Testis (tissue), 3 donors: ENCODE results near the gene CCR2. TPM values are rescaled to one million over a fixed set of nuclear protein-coding genes. Genes with fewer than 3 reads are reported as not detected.

Experiments used
- DNase-seq: peaks from one replicate; pipeline ENCODE4 v3.0.0-alpha.2; 2019
- H3K27ac ChIP-seq, 2 donors: fragments of 200-600 bp; sonication (generic); one replicate each; pipeline ENCODE4 v1.5.1; 2019
- H3K27me3 ChIP-seq: fragments of 200-600 bp; sonication (generic); one replicate; pipeline ENCODE4 v1.5.1; 2019
- H3K36me3 ChIP-seq: fragments of 200-600 bp; sonication (generic); one replicate; pipeline ENCODE4 v1.5.1; 2017; ENCODE audit warnings: low read depth; ENCODE audit errors: missing control alignments
- H3K4me1 ChIP-seq: fragments of 200-600 bp; sonication (generic); one replicate; pipeline ENCODE4 v1.5.1; 2019
- H3K4me3 ChIP-seq, 2 donors: fragments of 200-600 bp; sonication (generic); one replicate each; pipeline ENCODE4 v1.5.1; 2017 to 2019
- H3K9me3 ChIP-seq: fragments of 200-600 bp; sonication (generic); one replicate; pipeline ENCODE4 v1.5.1; 2017
- CTCF ChIP-seq, 3 experiments: fragments of 450-650 bp in 2 of 3; fragments of 200-600 bp in 1 of 3; sonication (generic) in 1 of 3; IDR thresholded peaks; one replicate each; pipeline ENCODE4 v1.5.1; 2016 to 2019; ENCODE audit warnings: antibody characterized with exemption in 3 of 3, mild to moderate bottlenecking in 2 of 3, moderate library complexity in 1 of 3
- POLR2A ChIP-seq: fragments of 450-650 bp; IDR thresholded peaks from one replicate; pipeline ENCODE4 v1.6.1; 2017; ENCODE audit warnings: antibody characterized with exemption, mild to moderate bottlenecking, moderate library complexity
- WGBS, 2 donors: methylation state at CpG; one replicate each; pipeline ENCODE4 v1.1.5; 2018; 5-methylcytosine and 5-hydroxymethylcytosine counted together
- intact Hi-C: fragments of 100-400 bp; cut with DNase I; formaldehyde crosslinking; loops from one replicate; pipeline ENCODE4 v1.15.1; 2023; ENCODE audit warnings: low total_unique reads
- polyA plus RNA-seq: library from polyadenylated mRNA; stranded (reverse); fragments of 350-450 nt; fragmentation: Illumina TruSeq; extraction: RNeasy Lipid Tissue Mini Kit (QIAGEN cat#74804); gene quantifications from one replicate; pipeline ENCODE4 v1.2.3, GENCODE V29; 2014; ENCODE audit warnings: low read depth, low replicate concordance; ENCODE audit not compliant: insufficient read depth
- total RNA-seq, 2 donors: library from RNA; depleted of rRNA; stranded (reverse); fragments of >200 nt; gene quantifications; one replicate each; pipeline ENCODE4 v1.2.3, GENCODE V29; 2016

CCR2 gene
- total and polyA plus RNA-seq, 3 donors from 2014 or later: 1.2 to 2.7 TPM; not detected in 1

- 69 to 78% methylated on average over 4 of the region's 4 CpGs for WGBS, 2 donors
- no peaks in the 10 kb centered on the region for H3K36me3 ChIP-seq
- H3K4me3 ChIP-seq: no peak overlapping the region
- H3K4me1 ChIP-seq: no peaks in the 10 kb centered on the region
- DNase-seq: peak; percentile 24
- intact Hi-C loops: no loop called here
- no peaks in the 10 kb centered on the region for H3K9me3 ChIP-seq
- peak overlapping the region; percentile 53 to 74 for H3K27ac ChIP-seq
- no peaks in the 10 kb centered on the region for H3K27me3 ChIP-seq
- TF ChIP-seq CTCF (IDR thresholded peaks at IDR 0.05) (no peak), POLR2A (no peak)
These were observed 52.5 kb downstream of the CCR2 start for GRCh38 chr3:46406443-46406787.

- Histone ChIP-seq H3K4me1 (no peaks in the 10 kb centered on the region), H3K27ac (peak within 1 kb of the TSS; percentile 53 to 74), H3K36me3 (no peaks in the 10 kb centered on the region), H3K9me3 (no peaks in the 10 kb centered on the region), H3K4me3 (no peak within 1 kb of the TSS), H3K27me3 (no peaks in the 10 kb centered on the region)
- TF ChIP-seq CTCF (IDR thresholded peaks at IDR 0.05) (no peak), POLR2A (no peak)
- intact Hi-C loops: no loop called here
- 63 to 65% methylated on average over 17 to 20 of the region's 20 CpGs for WGBS, 2 donors
- DNase-seq: peak; percentile 33
These were observed 53.1 kb downstream of the CCR2 start, which contains the start of the genes CCR5AS and CCRL2 for GRCh38 chr3:46406788-46407611. Gene CCR5AS, minus strand, starts transcription at chr3:46407066. Gene CCRL2, plus strand, starts transcription at chr3:46407259. Its CDS starts 821 bp downstream, at chr3:46408080.

DNA sequence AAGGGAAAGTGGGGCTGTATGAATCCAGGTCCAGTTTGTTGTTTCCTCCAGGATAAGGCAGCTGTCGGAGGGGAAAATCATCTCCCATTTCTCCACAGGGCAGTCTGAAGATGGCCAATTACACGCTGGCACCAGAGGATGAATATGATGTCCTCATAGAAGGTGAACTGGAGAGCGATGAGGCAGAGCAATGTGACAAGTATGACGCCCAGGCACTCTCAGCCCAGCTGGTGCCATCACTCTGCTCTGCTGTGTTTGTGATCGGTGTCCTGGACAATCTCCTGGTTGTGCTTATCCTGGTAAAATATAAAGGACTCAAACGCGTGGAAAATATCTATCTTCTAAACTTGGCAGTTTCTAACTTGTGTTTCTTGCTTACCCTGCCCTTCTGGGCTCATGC, 54.1 kb downstream of the CCR2 start:
- H3K36me3 ChIP-seq: no peaks in the 10 kb centered on the region
- no peaks in the 10 kb centered on the region for H3K4me1 ChIP-seq
- no peaks in the 10 kb centered on the region for H3K27me3 ChIP-seq
- peak overlapping the region in 1 of 2 donors; percentile 45 for H3K27ac ChIP-seq
- no peaks in the 10 kb centered on the region for H3K9me3 ChIP-seq
- intact Hi-C loops: no loop called here
- DNase-seq: no peak
- TF ChIP-seq POLR2A: no peak
- no peak for TF ChIP-seq CTCF (IDR thresholded peaks at IDR 0.05)
- no peak overlapping the region for H3K4me3 ChIP-seq
- WGBS, 2 donors: 72 to 83% methylated on average over 7 of the region's 7 CpGs

GRCh38 chr3:46408853-46409252, 54.9 kb downstream of the CCR2 start:
- Histone ChIP-seq H3K27ac (no peak overlapping the region), H3K36me3 (no peaks in the 10 kb centered on the region), H3K27me3 (no peaks in the 10 kb centered on the region), H3K4me3 (no peak overlapping the region), H3K9me3 (no peaks in the 10 kb centered on the region), H3K4me1 (no peaks in the 10 kb centered on the region)
- no peak for DNase-seq
- intact Hi-C loops: no loop called here
- TF ChIP-seq CTCF (IDR thresholded peaks at IDR 0.05) (no peak), POLR2A (no peak)
- 85 to 93% methylated on average over 7 of the region's 7 CpGs for WGBS, 2 donors
